Psoas muscle (tissue), 8 donors: Measurements from ENCODE around the gene MGAT3. TPM values are rescaled to one million over a fixed set of nuclear protein-coding genes. Genes with fewer than 3 reads are reported as not detected.
"Not testable (repeated sequence)": the region's sequence is repeated elsewhere in the genome, so short reads cannot be mapped to it uniquely, and the experiment has no call there.

Source experiments
- ATAC-seq, 4 donors: fragments of 200-7000 bp; cut with Tn5 transposase; one replicate each; pipeline ENCODE4 v1.9.1; 2020; ENCODE audit warnings: moderate library complexity in 3 of 4, mild to moderate bottlenecking in 2 of 4
- DNase-seq, 2 donors: peaks; one replicate each; pipeline ENCODE4 v3.0.0-alpha.2; 2020
- H3K27ac ChIP-seq: fragments of 200-600 bp; one replicate; pipeline ENCODE4 v1.8.0; 2022
- H3K27me3 ChIP-seq, 3 donors: fragments of 200-600 bp in 1 of 3; one replicate each; pipeline versions ENCODE4 v1.6.1 to v1.8.0; 2013 to 2022; ENCODE audit warnings: low read length in 2 of 3, mild to moderate bottlenecking in 2 of 3, moderate library complexity in 1 of 3; ENCODE audit not compliant: insufficient read depth in 3 of 3
- H3K36me3 ChIP-seq, 2 donors: fragments of 200-600 bp in 1 of 2; one replicate each; pipeline versions ENCODE4 v1.6.1 to v1.8.0; 2013 to 2022; ENCODE audit warnings: low read depth in 1 of 2, mild to moderate bottlenecking in 1 of 2, moderate library complexity in 1 of 2; ENCODE audit not compliant: insufficient read depth in 1 of 2
- H3K4me1 ChIP-seq: fragments of 200-600 bp; one replicate; pipeline ENCODE4 v1.8.0; 2022
- H3K4me3 ChIP-seq: fragments of 200-600 bp; one replicate; pipeline ENCODE4 v1.8.0; 2022; ENCODE audit warnings: mild to moderate bottlenecking
- H3K9me3 ChIP-seq: fragments of 200-600 bp; one replicate; pipeline ENCODE4 v1.8.0; 2022
- WGBS, 3 donors: extraction: QIAGEN DNeasy Blood & Tissue Kit; methylation state at CpG; one replicate each; pipeline versions ENCODE4 v1.1.6 to v1.1.7; 2013; 5-methylcytosine and 5-hydroxymethylcytosine counted together
- intact Hi-C, 2 donors: fragments of 100-400 bp; cut with DNase I; formaldehyde crosslinking; loops; one replicate each; pipeline versions ENCODE4 v1.11.0 to v1.14.2; 2022
- polyA plus RNA-seq, 3 donors: library from polyadenylated mRNA; stranded (reverse); fragments of 200-250 nt; gene quantifications; one replicate each; pipeline ENCODE4 v1.2.3, GENCODE V29; 2013
- total RNA-seq, 4 donors: library from RNA; stranded (reverse); fragmentation: NEBNext Ultra II Directional in 2 of 4; extraction: Animal tissue kit (Norgen Biotek cat#: 25700) in 2 of 4; gene quantifications; one replicate each; pipeline versions ENCODE4 v1.2.1 to v1.2.4, GENCODE V29; 2021 to 2023
- TF ChIP-seq, protein P1 (sequence below): fragments of 200-600 bp; IDR thresholded peaks from one replicate; pipeline ENCODE4 v1.8.0; 2022; ENCODE audit warnings: antibody characterized with exemption
- donor health status: healthy with polysubstance abuse.
- donor health status: DM: no; HTN: no; CAD: no; lungs with moderate emphysema.
- donor health status: Bipolar disorder and iron deficiency.
- donor health status: healthy.
- donor health status: DM: yes; HTN: yes; CAD: no.
- donor health status: DM: no; HTN: no; CAD: no.
- donor health status: DM: no; HTN: no; CAD: no.
- donor health status: DM: yes; HTN: yes; CAD: no.

MGAT3 gene
- total and polyA plus RNA-seq, 7 donors, result 0.53 to 2.2 (median 1.4) TPM

DNA sequence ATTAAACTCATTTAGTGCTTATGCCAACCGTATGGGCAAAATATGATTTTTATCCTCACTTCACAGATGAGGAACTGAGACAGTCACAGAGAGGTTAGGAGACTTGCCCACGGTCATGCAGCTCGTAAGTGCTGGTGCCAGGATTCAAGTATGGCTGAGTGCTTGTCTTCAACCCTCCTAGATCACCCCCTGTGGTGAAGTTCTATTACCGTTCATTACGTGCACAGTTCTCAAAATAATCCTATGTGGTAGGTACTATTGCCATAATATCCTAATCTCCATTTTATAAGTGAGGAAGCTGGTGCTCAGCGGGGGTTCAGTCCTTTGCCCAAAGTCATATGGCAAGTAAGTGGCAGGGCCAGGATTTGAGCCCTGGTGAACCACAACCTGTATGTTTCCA, 46.8 kb downstream of the MGAT3 start:
- peaks cover 9 to 51% of the 10 kb centered on the region in 2 donors for H3K36me3 ChIP-seq
- no peaks in the 10 kb centered on the region for H3K9me3 ChIP-seq
- H3K4me1 ChIP-seq, result peaks cover 19% of the 10 kb centered on the region
- TF ChIP-seq, protein P1, sequence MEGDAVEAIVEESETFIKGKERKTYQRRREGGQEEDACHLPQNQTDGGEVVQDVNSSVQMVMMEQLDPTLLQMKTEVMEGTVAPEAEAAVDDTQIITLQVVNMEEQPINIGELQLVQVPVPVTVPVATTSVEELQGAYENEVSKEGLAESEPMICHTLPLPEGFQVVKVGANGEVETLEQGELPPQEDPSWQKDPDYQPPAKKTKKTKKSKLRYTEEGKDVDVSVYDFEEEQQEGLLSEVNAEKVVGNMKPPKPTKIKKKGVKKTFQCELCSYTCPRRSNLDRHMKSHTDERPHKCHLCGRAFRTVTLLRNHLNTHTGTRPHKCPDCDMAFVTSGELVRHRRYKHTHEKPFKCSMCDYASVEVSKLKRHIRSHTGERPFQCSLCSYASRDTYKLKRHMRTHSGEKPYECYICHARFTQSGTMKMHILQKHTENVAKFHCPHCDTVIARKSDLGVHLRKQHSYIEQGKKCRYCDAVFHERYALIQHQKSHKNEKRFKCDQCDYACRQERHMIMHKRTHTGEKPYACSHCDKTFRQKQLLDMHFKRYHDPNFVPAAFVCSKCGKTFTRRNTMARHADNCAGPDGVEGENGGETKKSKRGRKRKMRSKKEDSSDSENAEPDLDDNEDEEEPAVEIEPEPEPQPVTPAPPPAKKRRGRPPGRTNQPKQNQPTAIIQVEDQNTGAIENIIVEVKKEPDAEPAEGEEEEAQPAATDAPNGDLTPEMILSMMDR, result no peak
- H3K27me3 ChIP-seq, result no peaks in the 10 kb centered on the region
- DNase-seq (peak in 1 of 2 donors; percentile 15), ATAC-seq (no peak)
- H3K4me3 ChIP-seq, result peak overlapping the region; percentile 87
- no peak overlapping the region for H3K27ac ChIP-seq
- WGBS, 3 donors, result 51 to 67% (median 52%) methylated on average over 6 of the region's 6 CpGs
- intact Hi-C loops, result loop anchor here in 1 of 2 donors (2.0 kb wide), 2 partner anchors 15 to 25 kb away; no protein-coding TSS in a partner anchor

DNA sequence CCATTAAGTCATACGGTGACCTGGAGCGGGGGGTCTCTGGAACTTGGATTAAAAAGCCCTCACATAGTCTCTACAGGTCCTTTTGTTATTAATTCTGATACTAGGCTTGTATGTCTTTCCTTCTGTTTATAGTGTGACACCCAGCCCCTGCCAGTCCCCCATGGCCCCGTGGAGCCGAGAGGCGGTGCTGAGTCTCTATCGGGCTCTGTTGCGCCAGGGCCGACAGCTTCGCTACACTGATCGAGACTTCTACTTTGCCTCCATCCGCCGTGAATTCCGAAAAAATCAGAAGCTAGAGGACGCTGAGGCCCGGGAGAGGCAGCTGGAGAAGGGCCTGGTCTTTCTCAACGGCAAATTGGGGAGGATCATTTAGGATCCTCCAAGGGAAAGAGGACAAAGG, 47.3 kb downstream of the MGAT3 start:
- Histone ChIP-seq H3K36me3 (peaks cover 9 to 54% of the 10 kb centered on the region in 2 donors), H3K4me3 (peak overlapping the region; percentile 87), H3K27me3 (no peaks in the 10 kb centered on the region), H3K4me1 (peaks cover 19% of the 10 kb centered on the region), H3K27ac (no peak overlapping the region), H3K9me3 (no peaks in the 10 kb centered on the region)
- TF ChIP-seq, protein P1, result no peak
- ATAC-seq, result no peak
- DNase-seq, result peak in 1 of 2 donors; percentile 24
- intact Hi-C loops, result no loop called here
- 90 to 94% (median 94%) methylated on average over 16 of the region's 16 CpGs for whole genome bisulfite sequencing, 3 donors

DNA sequence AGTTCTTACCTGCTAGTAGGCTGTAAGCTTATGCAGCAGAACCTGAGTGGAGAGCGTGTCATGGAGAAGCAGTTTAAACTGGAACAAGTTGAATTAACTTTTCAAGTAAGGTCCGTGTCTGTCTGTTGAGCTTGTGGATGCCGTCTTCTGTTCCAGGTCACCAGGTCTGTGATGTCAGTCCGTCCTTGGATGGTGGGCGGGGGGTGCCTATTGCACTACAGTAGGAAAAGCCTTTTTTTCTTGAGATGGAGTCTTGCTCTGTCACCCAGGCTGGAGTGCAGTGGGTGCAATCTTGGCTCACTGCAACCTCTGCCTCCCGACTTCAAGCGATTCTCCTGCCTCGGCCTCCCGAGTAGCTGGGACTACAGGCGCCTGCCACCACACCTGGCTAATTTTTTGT, 50.2 kb downstream of the MGAT3 start:
- H3K4me1 ChIP-seq, result peaks cover 13% of the 10 kb centered on the region
- peaks cover 9 to 84% of the 10 kb centered on the region in 2 donors for H3K36me3 ChIP-seq
- DNase-seq, result peak in 1 of 2 donors; percentile 36
- H3K4me3 ChIP-seq, H3K27me3 ChIP-seq, H3K27ac ChIP-seq, H3K9me3 ChIP-seq, intact Hi-C loops, ATAC-seq: not testable (repeated sequence)
- 70 to 80% (median 80%) methylated on average over 10 of the region's 10 CpGs for WGBS, 3 donors

DNA sequence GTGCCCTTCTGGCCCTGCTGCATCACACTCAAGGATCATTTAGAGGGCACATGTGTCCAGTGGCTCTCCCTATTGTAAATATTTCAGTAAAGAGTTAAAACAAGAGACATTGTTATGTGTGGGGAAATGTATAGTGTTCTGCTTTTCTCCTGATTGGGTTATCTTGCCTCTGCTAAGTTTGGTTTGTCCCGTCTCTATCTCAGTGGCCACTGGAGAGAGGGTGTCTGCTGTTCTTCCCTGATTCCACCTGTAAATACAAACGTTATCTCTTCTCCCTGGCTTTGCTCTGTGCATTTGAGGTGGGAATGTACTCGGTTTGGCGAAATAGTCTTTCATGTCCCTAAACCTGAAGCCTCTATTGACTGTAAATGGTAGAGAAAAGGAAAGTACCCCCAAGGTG, 51.6 kb downstream of the MGAT3 start:
- 66 to 73% (median 72%) methylated on average over 4 of the region's 4 CpGs for WGBS, 3 donors
- Histone ChIP-seq H3K36me3 (peaks cover 13 to 98% of the 10 kb centered on the region in 2 donors), H3K27me3 (no peaks in the 10 kb centered on the region), H3K9me3 (no peaks in the 10 kb centered on the region), H3K4me1 (peaks cover 7% of the 10 kb centered on the region), H3K4me3 (no peak overlapping the region), H3K27ac (no peak overlapping the region)
- DNase-seq (no peak), ATAC-seq (no peak)
- TF ChIP-seq, protein P1, result no peak
- intact Hi-C loops, result no loop called here

DNA sequence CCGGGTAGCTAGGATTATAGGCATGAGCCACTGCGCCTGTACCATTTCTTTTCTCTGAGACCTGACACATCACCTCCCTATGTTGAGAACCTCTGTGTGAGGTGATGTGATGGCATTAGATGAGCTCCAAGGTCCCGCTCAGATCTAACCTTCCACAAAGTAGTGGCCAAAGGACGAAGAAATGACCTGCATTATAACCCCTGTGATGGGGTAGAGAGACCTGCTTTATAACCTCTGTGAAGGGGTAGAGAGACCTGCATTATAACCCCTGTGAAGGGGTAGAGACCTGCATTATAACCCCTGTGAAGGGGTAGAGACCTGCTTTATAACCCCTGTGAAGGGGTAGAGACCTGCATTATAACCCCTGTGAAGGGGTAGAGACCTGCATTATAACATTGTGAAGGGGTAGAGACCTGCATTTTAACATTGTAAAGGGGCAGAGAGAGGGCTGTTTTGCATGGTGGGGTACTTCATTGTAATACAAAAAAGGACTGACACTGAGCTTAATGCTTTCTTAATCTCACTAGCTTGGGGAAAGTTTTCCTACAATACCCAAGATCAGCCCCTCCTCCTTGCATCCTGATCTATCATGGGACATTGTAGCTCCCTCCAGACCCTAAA, 53.8 kb downstream of the MGAT3 start:
- H3K36me3 ChIP-seq, result peaks cover 7 to 99% of the 10 kb centered on the region in 2 donors
- no peak overlapping the region for H3K27ac ChIP-seq
- H3K4me3 ChIP-seq, result no peak overlapping the region
- DNase-seq (no peak), ATAC-seq (no peak)
- 84 to 90% (median 87%) methylated on average over 4 of the region's 4 CpGs for WGBS, 3 donors
- intact Hi-C loops, result loop anchor here in 1 of 2 donors (10.0 kb wide), 1 partner anchor 166 kb away; the partner anchor contains the start of gene SYNGR1
- peaks cover 6% of the 10 kb centered on the region for H3K4me1 ChIP-seq
- TF ChIP-seq, protein P1, result no peak
- no peaks in the 10 kb centered on the region for H3K27me3 ChIP-seq
- H3K9me3 ChIP-seq, result no peaks in the 10 kb centered on the region
